ENCODE data around the gene SHISA5. TPM values are rescaled to one million over a fixed set of nuclear protein-coding genes. Genes with fewer than 3 reads are reported as not detected.

SHISA5 gene
- total and polyA plus RNA-seq, 2 of the 8 experiments (the other 6 are each of a cell fraction or from before 2014, with no cell fraction given) = 196 to 315 TPM

GRCh38 chr3:48435774-48436476, 68.0 kb downstream of the SHISA5 start (continued):
- TF ChIP-seq USF2 (IDR thresholded peaks at IDR 0.05; ENCODE audit: low read length) (peak; percentile 31; the same call in 1 of the 2 replicates), SP2 (IDR thresholded peaks at IDR 0.05; ENCODE audit: low read length) (no peak), POU5F1 (IDR thresholded peaks at IDR 0.05; ENCODE audit: low read depth, low read length) (0 out of 2 replicates have a peak, but pooled peaks have one; percentile 6), POLR2AphosphoS5 (IDR thresholded peaks at IDR 0.05; ENCODE audit: low read depth, low read length) (peak; percentile 6; the same call in 1 of the 2 replicates), E2F6 (IDR thresholded peaks at IDR 0.05) (peak; percentile 40; the same call in 1 of the 2 replicates), CTBP2 (IDR thresholded peaks at IDR 0.05; ENCODE audit: borderline replicate concordance, insufficient read depth, insufficient read length, low read length) (peak; percentile 33), SRF (IDR thresholded peaks at IDR 0.05; ENCODE audit: low read depth, low read length) (no peak), ATF2 (IDR thresholded peaks at IDR 0.05; ENCODE audit: low read length) (peak; percentile 73; the same call in 1 of the 2 replicates), CTCF (IDR thresholded peaks at IDR 0.05; ENCODE audit: control extremely low read depth in 1 of 3, insufficient read depth in 1 of 3, low read depth in 1 of 3, low read length in 3 of 3) (peak in 2 of 3 experiments; percentile 100; a peak in 3 of 4 replicates), NANOG (IDR thresholded peaks at IDR 0.05; ENCODE audit: insufficient read depth, low read depth, low read length, poor library complexity, severe bottlenecking) (peak; percentile 43), CHD2 (IDR thresholded peaks at IDR 0.05; ENCODE audit: low read length) (0 out of 2 replicates have a peak, but pooled peaks have one; percentile 34), RAD21 (IDR thresholded peaks at IDR 0.05 in 1 of 2, conservative IDR thresholded peaks at IDR 0.05 in 1 of 2; ENCODE audit: low read depth in 2 of 2, low read length in 2 of 2) (peak; percentile 94 to 96), ASH2L (IDR thresholded peaks at IDR 0.05; ENCODE audit: low read length) (no peak), ATF3 (IDR thresholded peaks at IDR 0.05; ENCODE audit: insufficient read depth, low read depth, low read length) (peak; percentile 87; the same call in 1 of the 2 replicates), KDM5A (IDR thresholded peaks at IDR 0.05; ENCODE audit: low read length) (no peak), RXRA (IDR thresholded peaks at IDR 0.05; ENCODE audit: insufficient read depth, low read depth, low read length) (0 out of 2 replicates have a peak, but pooled peaks have one; percentile 70)

Measured in H1 (cell line).